ENCODE results near the gene DNAH2.

The DNAH2 gene

GRCh38 chr17:7853691-7854038 lies 136.1 kb downstream of the DNAH2 start:
- H3K4me3 ChIP-seq (ENCODE audit: low read length) = no peak overlapping the region
- DNase-seq (ENCODE audit: low read depth) = no peak
- no peak for TF ChIP-seq CTCF (IDR thresholded peaks at IDR 0.05; ENCODE audit: insufficient read depth, low read depth, low read length, missing control alignments)

GRCh38 chr17:7854078-7854777 lies 136.7 kb downstream of the DNAH2 start:
- no peak for TF ChIP-seq CTCF (IDR thresholded peaks at IDR 0.05; ENCODE audit: insufficient read depth, low read depth, low read length, missing control alignments)
- no peak overlapping the region for H3K4me3 ChIP-seq (ENCODE audit: low read length)
- DNase-seq (ENCODE audit: low read depth) = no peak

GRCh38 chr17:7854851-7855659 lies 137.5 kb downstream of the DNAH2 start, which contains the start of gene TMEM88:
Gene TMEM88, plus strand, starts transcription at chr17:7855066. Its CDS starts 9 bp downstream, at chr17:7855075.
- H3K4me3 ChIP-seq (ENCODE audit: low read length) = no peak within 1 kb of the TSS
- TF ChIP-seq CTCF (IDR thresholded peaks at IDR 0.05; ENCODE audit: insufficient read depth, low read depth, low read length, missing control alignments) = no peak
- no peak for DNase-seq (ENCODE audit: low read depth)

GRCh38 chr17:7855660-7856010 lies 138.1 kb downstream of the DNAH2 start:
- H3K4me3 ChIP-seq (ENCODE audit: low read length) = no peak overlapping the region
- DNase-seq (ENCODE audit: low read depth) = no peak
- TF ChIP-seq CTCF (IDR thresholded peaks at IDR 0.05; ENCODE audit: insufficient read depth, low read depth, low read length, missing control alignments) = no peak

- DNase-seq (ENCODE audit: low read depth) = peak; percentile 32
- peak overlapping the region; percentile 73 for H3K4me3 ChIP-seq (ENCODE audit: low read length)
- no peak for TF ChIP-seq CTCF (IDR thresholded peaks at IDR 0.05; ENCODE audit: insufficient read depth, low read depth, low read length, missing control alignments)
Measured at GRCh38 chr17:7856011-7856810, 138.7 kb downstream of the DNAH2 start.

- peak within 1 kb of the TSS; percentile 73 for H3K4me3 ChIP-seq (ENCODE audit: low read length)
- TF ChIP-seq CTCF (IDR thresholded peaks at IDR 0.05; ENCODE audit: insufficient read depth, low read depth, low read length, missing control alignments) = peak; percentile 42
- DNase-seq (ENCODE audit: low read depth) = peak; percentile 99
Measured at GRCh38 chr17:7856811-7857712, 139.5 kb downstream of the DNAH2 start, which contains the start of gene NAA38. Gene NAA38, minus strand, starts transcription at chr17:7857559. Its CDS starts 96 bp downstream, at chr17:7857463.

All from epithelial cell of esophagus (primary cell).